Brain pericyte (primary cell): Measurements from ENCODE around the gene SLC7A9.
"Not testable (repeated sequence)": the region's sequence is repeated elsewhere in the genome, so short reads cannot be mapped to it uniquely, and the experiment has no call there.

Experiments used
- DNase-seq: peaks from one replicate; pipeline ENCODE4 v3.0.0-alpha.2; 2012; ENCODE audit warnings: low read depth, low spot score

SLC7A9 gene

DNA sequence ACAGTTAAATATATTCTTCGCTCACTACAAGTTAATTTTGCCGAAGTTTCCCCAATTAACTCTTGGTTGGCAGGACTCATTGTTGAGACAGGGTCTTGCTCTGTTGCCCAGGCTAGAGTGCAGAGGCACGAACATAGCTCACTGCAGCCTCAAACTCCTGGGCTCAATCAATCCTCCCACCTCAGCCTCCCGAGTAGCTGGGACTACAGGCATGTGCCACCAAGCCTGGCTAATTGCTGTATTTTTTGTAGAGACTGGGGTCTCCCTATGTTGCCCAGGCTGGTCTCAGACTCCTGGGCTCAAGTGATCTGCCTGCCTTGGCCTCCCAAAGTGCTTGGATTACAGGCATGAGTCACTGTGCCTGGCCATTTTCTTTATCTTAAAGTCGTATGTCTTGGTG is 15.7 kb upstream of the SLC7A9 start:
- DNase-seq, result not testable (repeated sequence)

- no peak for DNase-seq
Observed at GRCh38 chr19:32881766-32882165, 12.2 kb upstream of the SLC7A9 start.

DNA sequence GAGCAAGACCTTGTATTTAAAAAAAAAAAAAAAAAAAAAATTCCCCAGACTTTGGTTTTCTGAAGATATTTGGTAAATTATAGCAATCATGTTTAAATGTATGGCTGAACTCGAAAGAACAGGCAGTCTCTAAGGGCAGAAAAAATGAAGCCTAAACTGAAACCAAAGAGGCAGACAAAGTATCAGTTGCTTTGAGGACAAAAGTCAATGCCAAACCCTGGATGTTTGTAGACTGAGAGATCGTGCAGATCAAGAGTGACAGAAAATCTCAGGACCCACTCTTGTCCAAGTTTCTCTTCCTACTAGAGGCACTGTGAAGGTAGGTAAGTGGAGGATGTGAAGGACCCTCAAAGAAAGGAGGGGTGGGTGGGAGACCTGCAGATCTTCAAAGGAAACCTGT is 11.1 kb upstream of the SLC7A9 start:
- no peak for DNase-seq

- DNase-seq, result no peak
Observed at GRCh38 chr19:32879741-32880140, 10.2 kb upstream of the SLC7A9 start.

DNA sequence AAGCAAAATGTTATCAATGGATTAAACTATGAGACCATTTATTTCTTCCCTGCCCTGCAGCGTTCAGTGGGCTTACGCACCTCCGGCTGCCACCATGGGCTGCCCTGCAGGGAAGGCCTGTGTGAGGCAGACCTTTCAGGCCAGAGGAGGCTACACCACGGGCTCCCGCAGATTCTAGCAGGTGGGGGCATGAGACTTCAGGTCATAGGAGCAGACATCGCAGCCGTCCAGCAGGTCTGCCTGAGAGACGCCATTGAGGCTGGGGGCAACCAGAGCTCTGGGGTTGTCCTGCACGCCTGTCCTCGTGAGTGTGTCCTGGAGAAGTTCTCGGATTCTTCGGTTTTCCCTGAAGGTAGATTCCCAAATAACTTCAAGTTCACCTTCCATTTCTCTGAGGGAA is 9.4 kb upstream of the SLC7A9 start:
- no peak for DNase-seq

- DNase-seq, result no peak
Observed at GRCh38 chr19:32877977-32878745, 8.6 kb upstream of the SLC7A9 start.

DNA sequence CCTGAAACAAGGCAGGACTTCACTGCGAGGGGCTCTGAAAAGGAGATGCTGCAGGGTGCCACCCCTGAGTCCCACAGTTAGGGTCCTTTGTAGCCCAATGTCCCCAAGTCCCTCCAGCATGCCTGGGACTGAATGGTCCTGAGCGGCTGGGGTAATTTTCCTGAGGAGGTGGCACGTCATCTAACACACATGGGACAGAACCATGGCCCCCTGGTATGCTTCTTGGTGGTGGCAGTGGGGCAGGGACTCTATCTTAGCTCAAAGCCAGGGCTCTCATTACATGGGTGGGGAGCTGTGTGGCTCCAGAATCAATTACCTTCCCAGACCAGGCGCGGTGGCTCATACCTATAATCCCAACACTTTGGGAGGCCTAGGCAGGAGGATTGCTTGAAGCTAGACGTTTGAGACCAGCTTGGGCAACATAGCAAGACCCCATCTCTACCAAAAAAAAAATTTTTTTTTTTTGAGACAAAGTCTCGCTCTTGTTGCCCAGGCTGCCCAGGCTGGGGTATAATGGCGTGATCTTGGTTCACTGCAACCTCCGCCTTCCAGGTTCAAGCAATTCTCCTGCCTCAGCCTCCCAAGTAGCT is 7.9 kb upstream of the SLC7A9 start:
- DNase-seq, result no peak

- no peak for DNase-seq
Observed at GRCh38 chr19:32876919-32877285, 7.3 kb upstream of the SLC7A9 start.

DNA sequence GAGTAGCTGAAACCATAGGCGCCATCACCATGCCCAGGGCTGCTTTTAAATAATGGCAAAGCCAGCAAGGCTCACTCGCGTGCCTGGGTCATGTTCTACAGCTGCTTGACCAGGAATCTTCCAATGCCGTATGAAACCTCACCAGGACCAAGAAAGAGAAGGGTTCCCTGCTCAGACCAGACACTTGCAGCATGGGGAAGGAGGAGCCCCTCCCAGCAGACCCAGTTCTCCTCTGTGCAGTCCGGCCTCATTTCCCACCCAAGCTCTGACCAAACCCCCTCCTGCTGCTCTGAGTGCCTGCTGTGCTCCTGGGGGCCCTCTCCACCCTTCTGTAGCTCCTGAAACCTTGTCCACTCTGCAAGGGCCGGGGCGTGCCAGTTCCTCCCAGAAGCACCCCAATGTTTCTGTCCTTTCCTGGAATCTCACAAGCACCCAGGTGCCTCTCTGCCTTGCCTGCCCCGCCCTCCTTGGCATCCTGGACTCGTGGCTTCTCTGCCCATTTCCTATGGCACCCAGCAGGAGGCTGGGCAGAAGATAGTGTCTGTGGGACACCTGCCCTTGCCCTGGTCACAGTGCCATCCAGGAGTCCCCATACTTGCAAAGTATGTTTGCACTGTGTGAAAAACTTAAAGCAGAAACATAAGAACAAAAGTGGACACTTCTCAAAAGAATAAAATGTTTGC is 6.8 kb upstream of the SLC7A9 start:
- DNase-seq, result no peak

- DNase-seq, result no peak
Observed at GRCh38 chr19:32875428-32875827, 5.9 kb upstream of the SLC7A9 start.

DNA sequence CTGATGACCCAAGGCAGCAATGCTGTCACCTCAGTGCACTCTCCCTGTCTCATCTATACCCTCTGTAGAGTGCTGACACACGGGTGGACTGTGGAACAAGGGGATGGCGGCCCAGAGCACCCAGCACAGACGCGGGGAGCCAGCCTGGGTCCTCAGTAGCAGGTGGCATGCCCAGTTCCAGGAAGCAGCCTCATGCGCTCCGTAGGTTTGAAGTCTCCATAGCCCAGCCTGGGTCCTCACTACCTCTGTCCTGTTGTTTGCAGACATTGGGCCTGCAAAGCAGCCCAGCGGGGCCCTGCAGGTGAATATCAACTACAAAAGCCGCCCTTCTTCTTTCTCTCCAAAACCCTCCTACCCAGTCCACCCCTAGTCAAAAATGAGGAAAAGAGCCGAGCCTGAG is 5.0 kb upstream of the SLC7A9 start:
- no peak for DNase-seq

- no peak for DNase-seq
Observed at GRCh38 chr19:32873247-32873959, 3.8 kb upstream of the SLC7A9 start.

GRCh38 chr19:32872391-32872790 is 2.8 kb upstream of the SLC7A9 start:
- no peak for DNase-seq

DNA sequence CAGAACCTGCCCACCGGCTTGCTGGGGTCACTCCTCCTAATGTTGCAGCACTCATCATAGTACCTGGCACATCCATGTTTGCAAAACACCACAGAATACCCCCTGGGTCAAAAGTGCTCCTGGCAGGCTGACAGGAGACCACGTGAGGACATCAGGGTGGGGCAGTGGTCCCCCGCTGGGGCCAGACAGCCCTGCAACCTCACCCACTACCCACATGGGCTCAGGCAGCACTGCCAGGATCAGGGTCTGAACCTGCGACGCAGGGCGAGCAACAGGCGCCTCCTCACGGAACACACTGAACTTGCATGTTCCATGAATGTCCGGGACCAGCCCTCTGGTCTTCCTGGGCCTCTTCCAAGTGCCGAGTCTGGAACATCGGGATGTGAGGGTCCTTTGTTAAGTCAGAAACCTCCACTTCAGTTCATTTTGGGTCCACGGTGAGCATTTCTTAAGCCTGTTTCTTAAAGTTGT is 1.4 kb upstream of the SLC7A9 start:
- DNase-seq, result no peak

DNA sequence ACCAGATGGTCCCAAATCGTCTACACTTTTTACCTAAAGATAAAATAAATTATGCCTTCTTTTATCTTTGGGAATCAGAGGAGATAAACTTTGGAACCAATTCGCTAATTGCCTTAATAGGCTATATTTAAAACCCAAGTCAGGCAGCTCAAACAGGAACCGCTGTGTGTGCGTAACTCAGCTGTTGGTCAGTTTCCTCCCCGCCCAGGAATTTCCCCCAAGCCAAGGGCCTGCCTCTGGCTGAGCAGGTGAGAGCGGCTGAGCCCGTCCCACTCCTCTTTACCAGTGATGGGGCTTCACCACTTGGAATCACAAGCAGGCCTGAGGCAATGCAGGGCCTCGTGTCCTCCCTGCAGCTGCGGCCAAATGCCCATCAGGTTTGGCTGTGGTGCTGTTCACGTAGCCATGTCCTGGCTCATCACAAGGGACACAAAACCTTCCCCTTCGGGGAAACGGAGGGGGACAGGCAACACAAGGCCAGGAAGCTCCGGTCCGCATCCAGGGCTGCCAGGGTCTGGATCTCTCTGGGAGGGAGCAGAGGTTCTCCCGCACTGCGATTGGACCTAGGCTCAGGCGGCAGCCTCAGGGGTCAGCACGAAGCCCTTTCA is 503 bp upstream of the SLC7A9 start:
- no peak for DNase-seq

- DNase-seq, result no peak
Observed at GRCh38 chr19:32868206-32868950, 1.2 kb downstream of the SLC7A9 start.

DNA sequence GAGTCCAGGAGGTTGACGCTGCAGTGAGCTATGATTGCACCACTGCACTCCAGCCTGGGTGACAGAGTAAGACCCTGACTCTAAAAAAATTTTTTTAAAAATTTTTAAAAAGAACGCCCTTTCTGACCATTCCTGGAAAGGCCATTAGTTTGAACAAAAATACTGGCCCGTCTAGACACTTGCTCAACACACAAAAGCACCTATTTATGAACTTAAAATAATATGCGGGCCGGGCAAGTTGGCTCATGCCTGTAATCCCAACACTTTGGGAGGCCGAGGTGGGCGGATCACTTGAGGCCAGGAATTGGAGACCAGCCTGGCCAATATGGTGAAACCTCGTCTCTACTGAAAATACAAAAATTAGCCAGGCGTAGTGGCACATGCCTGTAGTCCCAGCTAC is 2.1 kb downstream of the SLC7A9 start:
- not testable (repeated sequence) for DNase-seq

GRCh38 chr19:32866564-32867265 is 2.9 kb downstream of the SLC7A9 start:
- no peak for DNase-seq

DNA sequence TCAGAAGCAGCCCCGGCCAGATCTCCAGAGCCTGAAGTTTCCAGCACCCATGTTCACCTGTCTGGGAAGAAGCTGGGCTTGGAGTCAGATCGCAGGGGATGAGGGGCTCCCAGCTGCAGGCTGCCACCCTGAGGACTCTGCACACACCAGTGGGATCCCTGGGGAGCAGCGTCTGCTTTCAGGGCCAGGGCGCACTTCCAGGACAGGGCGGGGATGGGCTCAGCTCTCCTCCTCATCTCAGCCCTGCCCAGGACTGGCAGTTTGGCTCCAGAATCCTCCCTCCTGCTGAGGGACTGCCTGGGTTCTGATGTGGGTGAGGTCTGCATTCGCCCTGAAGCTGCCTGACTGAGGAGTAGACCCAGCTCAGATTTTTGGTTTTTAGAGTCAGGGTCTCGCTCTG is 3.5 kb downstream of the SLC7A9 start:
- DNase-seq, result no peak

DNA sequence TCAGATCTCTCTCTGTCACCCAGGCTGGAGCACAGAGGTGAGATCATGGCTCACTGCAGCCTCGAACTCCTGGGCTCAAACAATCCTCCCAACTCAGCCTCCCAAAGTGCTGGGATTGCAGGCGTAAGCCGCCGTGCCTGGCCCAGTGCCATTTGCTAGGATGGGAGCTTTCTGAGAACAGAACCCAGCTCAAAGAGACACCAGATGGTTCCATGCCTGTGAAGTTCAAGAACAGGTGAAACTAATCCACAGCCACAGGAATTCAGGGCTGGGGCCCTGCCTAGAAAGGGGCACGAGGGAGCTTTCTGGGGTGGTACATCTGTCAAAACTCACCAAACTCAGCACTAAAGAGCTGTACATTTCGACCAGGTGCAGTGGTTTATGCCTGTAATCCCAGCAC is 4.2 kb downstream of the SLC7A9 start:
- no peak for DNase-seq
